ENCODE results near the gene CORO7. TPM values are rescaled to one million over a fixed set of nuclear protein-coding genes. Genes with fewer than 3 reads are reported as not detected.

CORO7 gene
- total and polyA plus RNA-seq, 5 donors: 9.0 to 18.1 (median 15.8) TPM

DNA sequence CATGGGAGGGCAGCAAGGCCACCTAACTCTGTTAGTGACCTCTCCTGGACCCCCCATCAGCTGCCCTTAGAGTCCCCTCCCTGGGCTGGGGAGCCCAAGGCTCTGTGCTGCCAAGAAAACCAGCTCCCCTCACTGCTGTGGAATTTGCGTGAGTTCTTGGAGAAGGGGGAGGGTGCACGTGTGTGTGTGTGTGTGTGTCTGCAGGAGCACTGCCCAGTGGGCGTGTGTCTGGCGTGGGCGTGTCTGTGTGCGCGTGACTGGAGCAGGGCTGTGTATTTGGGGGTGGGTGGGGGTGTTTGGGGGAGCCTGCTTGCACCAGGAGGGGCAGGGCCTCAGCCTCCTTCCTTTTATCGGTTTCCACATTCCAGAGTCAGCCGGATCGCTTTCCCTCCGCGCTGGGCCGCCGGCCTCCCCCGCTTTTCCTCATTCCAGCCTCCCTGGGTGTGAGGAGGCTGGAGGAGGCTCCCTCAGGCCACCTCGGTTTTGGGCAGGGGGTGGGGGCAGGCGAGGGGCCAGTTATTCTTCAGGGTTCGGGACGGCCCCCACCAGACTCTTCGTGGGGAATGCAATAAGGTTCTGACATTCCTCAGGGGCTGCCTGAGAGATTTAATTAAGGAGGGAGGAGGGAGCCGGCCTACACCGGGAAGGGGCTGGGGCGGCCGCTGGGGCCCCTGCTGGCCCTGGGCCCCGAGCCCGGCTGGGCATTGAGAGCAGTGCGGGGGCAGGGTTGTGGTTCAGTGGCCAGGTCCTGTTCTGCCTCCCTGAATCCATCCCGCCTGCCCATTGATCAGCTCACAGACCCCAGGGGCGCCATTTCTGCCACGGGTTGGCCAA, 42.3 kb downstream of the CORO7 start:
- WGBS: 32% methylated on average over 30 of the region's 30 CpGs
- ATAC-seq: peak; percentile 8 to 11
- Histone ChIP-seq H3K9me3 (ENCODE audit: control insufficient read depth, low read length) (no peaks in the 10 kb centered on the region), H3K27me3 (ENCODE audit: control insufficient read depth, insufficient read depth) (no peaks in the 10 kb centered on the region), H3K27ac (ENCODE audit: low read length) (peak overlapping the region; percentile 78), H3K4me3 (ENCODE audit: low read length) (peak overlapping the region; percentile 80), H3K4me1 (ENCODE audit: control insufficient read depth, insufficient read depth, low read length) (peaks cover 17% of the 10 kb centered on the region)
- DNase-seq: peak; percentile 83 to 95 (median 92)
- intact Hi-C loops (cut with DNase I): no loop called here

- ATAC-seq (no peak), DNase-seq (peak in 1 of 3 donors; percentile 77)
- H3K4me3 ChIP-seq (ENCODE audit: low read length): peak overlapping the region; percentile 80
- H3K27me3 ChIP-seq (ENCODE audit: control insufficient read depth, insufficient read depth): no peaks in the 10 kb centered on the region
- 30% methylated on average over 9 of the region's 9 CpGs for WGBS
- peak overlapping the region; percentile 78 for H3K27ac ChIP-seq (ENCODE audit: low read length)
- peaks cover 14% of the 10 kb centered on the region for H3K4me1 ChIP-seq (ENCODE audit: control insufficient read depth, insufficient read depth, low read length)
- intact Hi-C loops (cut with DNase I): no loop called here
- no peaks in the 10 kb centered on the region for H3K9me3 ChIP-seq (ENCODE audit: control insufficient read depth, low read length)
Measured at GRCh38 chr16:4373356-4373908, 43.0 kb downstream of the CORO7 start.

DNA sequence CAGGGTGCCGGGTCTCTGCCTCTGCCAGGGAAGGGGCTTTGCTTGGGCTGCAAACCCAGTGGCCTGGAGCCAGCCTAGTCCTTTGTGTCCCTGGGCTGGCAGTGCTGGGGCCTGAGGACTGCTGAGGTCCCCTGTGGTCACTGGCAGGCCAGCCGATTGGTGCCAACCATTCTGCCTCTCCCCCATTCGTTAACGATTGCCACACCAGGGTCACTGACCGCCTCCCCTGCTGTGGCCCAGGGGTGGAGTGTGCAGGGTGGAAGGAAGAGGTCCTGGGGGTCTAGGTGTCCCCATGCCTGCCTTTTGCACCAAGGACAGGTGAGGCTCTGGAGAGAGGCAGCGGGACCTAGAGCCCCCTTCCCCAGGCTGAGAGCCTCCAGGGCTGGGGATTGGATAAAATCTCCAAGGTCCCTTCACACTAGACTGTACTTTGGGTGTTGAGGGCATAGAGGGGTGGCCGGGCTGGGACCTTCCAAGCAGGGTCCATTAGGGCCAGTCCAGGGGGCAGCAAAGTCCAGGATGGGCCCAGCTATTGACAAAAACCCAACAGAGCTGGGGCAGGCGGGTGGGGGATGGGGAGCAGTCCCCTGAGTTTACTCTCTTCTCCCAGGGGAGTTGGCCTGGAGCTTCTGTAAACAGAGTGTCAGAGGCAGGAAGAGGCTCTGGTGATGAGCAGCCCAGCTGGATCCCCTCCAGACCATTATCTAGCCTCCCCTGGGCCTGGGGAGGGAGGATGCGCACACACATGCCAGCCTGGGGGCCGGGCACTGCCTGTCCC, 43.6 kb downstream of the CORO7 start:
- Histone ChIP-seq H3K9me3 (ENCODE audit: control insufficient read depth, low read length) (no peaks in the 10 kb centered on the region), H3K27ac (ENCODE audit: low read length) (peak overlapping the region; percentile 78), H3K4me1 (ENCODE audit: control insufficient read depth, insufficient read depth, low read length) (peaks cover 8% of the 10 kb centered on the region), H3K4me3 (ENCODE audit: low read length) (peak overlapping the region; percentile 80), H3K27me3 (ENCODE audit: control insufficient read depth, insufficient read depth) (no peaks in the 10 kb centered on the region)
- no peak for ATAC-seq
- intact Hi-C loops (cut with DNase I): no loop called here
- WGBS: 46% methylated on average over 10 of the region's 10 CpGs
- peak in 2 of 3 donors; percentile 80 to 86 for DNase-seq

GRCh38 chr16:4372001-4372577, 44.3 kb downstream of the CORO7 start:
- H3K27ac ChIP-seq (ENCODE audit: low read length): peak overlapping the region; percentile 23
- intact Hi-C loops (cut with DNase I): no loop called here
- no peaks in the 10 kb centered on the region for H3K9me3 ChIP-seq (ENCODE audit: control insufficient read depth, low read length)
- DNase-seq (peak in 1 of 3 donors; percentile 60), ATAC-seq (no peak)
- H3K4me3 ChIP-seq (ENCODE audit: low read length): peak overlapping the region; percentile 80
- peaks cover 5% of the 10 kb centered on the region for H3K4me1 ChIP-seq (ENCODE audit: control insufficient read depth, insufficient read depth, low read length)
- 4% methylated on average over 43 of the region's 43 CpGs for WGBS
- H3K27me3 ChIP-seq (ENCODE audit: control insufficient read depth, insufficient read depth): no peaks in the 10 kb centered on the region

- ATAC-seq (peak; percentile 74 to 76), DNase-seq (peak; percentile 87 to 94 (median 94))
- H3K27ac ChIP-seq (ENCODE audit: low read length): peak within 1 kb of the TSS; percentile 78
- no peaks in the 10 kb centered on the region for H3K9me3 ChIP-seq (ENCODE audit: control insufficient read depth, low read length)
- H3K4me3 ChIP-seq (ENCODE audit: low read length): peak within 1 kb of the TSS; percentile 80
- intact Hi-C loops (cut with DNase I): no loop called here
- WGBS: 4% methylated on average over 50 of the region's 50 CpGs
- no peaks in the 10 kb centered on the region for H3K27me3 ChIP-seq (ENCODE audit: control insufficient read depth, insufficient read depth)
- H3K4me1 ChIP-seq (ENCODE audit: control insufficient read depth, insufficient read depth, low read length): peaks cover 5% of the 10 kb centered on the region
Measured at GRCh38 chr16:4371357-4372000, 44.9 kb downstream of the CORO7 start, which contains the start of gene VASN. TSS of gene VASN (plus strand) at chr16:4371848. CDS start at chr16:4380878, 9,030 bp downstream.

DNA sequence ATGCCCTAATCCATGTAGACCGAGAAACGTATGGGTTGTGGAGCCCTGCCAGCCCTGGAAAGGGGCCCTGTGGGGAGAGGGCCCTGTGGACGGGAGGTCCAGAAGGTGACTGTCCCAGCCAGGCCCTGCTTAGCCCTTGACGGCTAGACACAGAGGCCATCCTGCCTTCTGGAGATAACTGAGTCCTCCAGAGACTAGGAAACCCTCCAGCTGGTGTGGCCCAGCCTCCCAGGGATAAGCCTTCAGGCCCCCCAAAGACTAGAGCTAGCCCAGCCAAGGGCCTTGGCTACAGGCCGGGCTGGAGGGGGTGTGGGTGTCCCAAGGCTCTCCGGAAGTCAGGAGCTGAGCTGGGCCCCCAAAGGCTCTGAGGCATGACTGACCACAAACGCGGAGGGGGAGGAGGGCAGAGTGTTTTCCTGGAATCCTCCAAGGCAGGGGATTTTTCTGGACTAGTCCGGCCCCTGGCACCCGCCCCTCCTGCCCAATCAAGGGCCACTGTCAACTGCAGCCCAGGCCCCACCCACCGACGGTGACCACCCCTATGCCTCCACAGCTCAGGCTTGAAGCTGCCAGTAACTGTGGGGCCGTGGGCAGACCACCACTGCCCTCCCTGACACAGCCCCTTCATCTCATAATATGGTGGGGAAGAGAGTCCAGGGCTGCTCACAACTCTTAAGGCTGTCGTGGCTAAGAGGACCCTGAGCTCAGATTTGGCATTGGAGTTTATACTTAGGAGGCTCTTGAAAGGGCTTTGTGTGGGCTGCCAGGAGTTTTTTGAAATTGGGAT, 45.6 kb downstream of the CORO7 start:
- 51% methylated on average over 14 of the region's 14 CpGs for WGBS

DNA sequence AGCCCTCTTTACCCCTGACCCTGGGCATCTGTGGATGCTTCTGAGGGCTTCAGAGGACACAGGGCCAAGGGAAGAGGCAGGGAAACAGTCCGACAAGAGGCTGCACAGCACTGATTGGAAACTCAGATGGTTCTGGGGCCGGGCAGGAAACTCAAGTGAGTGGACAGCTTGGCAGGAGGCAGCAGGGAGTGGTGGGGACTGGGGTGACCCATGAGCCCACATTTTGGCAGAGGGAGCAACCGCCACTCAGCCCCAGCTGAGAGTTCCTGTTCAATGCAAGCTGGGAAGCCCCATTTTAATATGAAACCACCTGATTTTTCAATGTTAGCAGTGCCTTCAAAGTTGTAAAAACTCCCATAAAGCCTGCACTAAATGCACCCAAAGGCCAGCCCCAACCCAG, 46.2 kb downstream of the CORO7 start:
- Histone ChIP-seq H3K4me1 (ENCODE audit: control insufficient read depth, insufficient read depth, low read length) (peaks cover 4% of the 10 kb centered on the region), H3K27ac (ENCODE audit: low read length) (peak overlapping the region; percentile 16), H3K4me3 (ENCODE audit: low read length) (no peak overlapping the region), H3K27me3 (ENCODE audit: control insufficient read depth, insufficient read depth) (no peaks in the 10 kb centered on the region), H3K9me3 (ENCODE audit: control insufficient read depth, low read length) (no peaks in the 10 kb centered on the region)
- WGBS: 62% methylated on average over 3 of the region's 3 CpGs
- no peak for ATAC-seq
- intact Hi-C loops (cut with DNase I): no loop called here
- peak in 2 of 3 donors; percentile 68 to 72 for DNase-seq

More for the DNA sequence above, 45.6 kb downstream of the CORO7 start:
- peak; percentile 91 to 94 (median 94) for DNase-seq
- peak overlapping the region; percentile 33 for H3K27ac ChIP-seq (ENCODE audit: low read length)
- H3K4me1 ChIP-seq (ENCODE audit: control insufficient read depth, insufficient read depth, low read length): peaks cover 4% of the 10 kb centered on the region
- H3K27me3 ChIP-seq (ENCODE audit: control insufficient read depth, insufficient read depth): no peaks in the 10 kb centered on the region
- intact Hi-C loops (cut with DNase I): no loop called here
- no peak overlapping the region for H3K4me3 ChIP-seq (ENCODE audit: low read length)
- H3K9me3 ChIP-seq (ENCODE audit: control insufficient read depth, low read length): no peaks in the 10 kb centered on the region
- ATAC-seq: peak; percentile 51 to 65

DNA sequence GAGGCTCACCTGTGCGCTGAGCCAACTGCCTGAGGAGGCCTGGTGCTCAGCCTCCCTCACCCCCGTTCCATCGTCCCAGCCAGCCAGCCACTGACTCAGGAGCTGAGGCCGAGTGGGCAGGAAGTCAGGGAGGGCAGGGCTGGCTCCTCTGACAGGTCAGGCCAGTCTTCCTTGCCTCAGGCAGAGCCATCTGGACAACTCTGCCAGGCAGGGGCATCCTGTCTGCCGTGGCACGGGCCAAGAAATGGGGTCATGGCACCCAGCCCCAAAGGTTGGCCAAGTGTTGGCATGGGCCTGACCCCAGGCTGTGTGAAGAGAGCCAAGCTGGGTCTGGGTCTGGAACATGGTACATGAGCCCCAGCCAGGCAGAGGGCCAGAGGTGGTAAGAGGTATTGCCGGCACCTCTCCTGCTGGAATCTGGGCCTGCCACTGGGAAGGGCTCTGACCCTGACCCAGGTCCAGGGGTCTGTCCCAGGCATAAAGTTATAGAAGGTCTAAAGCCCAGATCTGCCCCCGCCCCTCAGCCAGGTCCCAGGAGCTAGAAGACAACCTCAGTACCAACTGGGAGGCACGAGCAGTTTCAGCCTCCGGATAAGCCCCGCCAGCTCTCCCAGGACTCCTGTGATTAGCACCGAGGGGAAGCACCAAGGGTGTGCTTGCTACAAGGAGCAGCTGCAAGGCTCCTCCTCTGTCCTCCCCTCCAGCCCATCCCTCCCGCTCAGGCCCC, 47.2 kb downstream of the CORO7 start:
- no peak overlapping the region for H3K4me3 ChIP-seq (ENCODE audit: low read length)
- intact Hi-C loops (cut with DNase I): no loop called here
- 80% methylated on average over 13 of the region's 13 CpGs for WGBS
- H3K4me1 ChIP-seq (ENCODE audit: control insufficient read depth, insufficient read depth, low read length): peaks cover 2% of the 10 kb centered on the region
- DNase-seq (peak in 2 of 3 donors; percentile 43 to 67), ATAC-seq (no peak)
- no peak overlapping the region for H3K27ac ChIP-seq (ENCODE audit: low read length)
- H3K27me3 ChIP-seq (ENCODE audit: control insufficient read depth, insufficient read depth): no peaks in the 10 kb centered on the region
- H3K9me3 ChIP-seq (ENCODE audit: control insufficient read depth, low read length): no peaks in the 10 kb centered on the region

- DNase-seq (no peak), ATAC-seq (no peak)
- Histone ChIP-seq H3K9me3 (ENCODE audit: control insufficient read depth, low read length) (no peaks in the 10 kb centered on the region), H3K4me1 (ENCODE audit: control insufficient read depth, insufficient read depth, low read length) (no peaks in the 10 kb centered on the region), H3K27me3 (ENCODE audit: control insufficient read depth, insufficient read depth) (no peaks in the 10 kb centered on the region), H3K4me3 (ENCODE audit: low read length) (no peak overlapping the region), H3K27ac (ENCODE audit: low read length) (no peak overlapping the region)
- intact Hi-C loops (cut with DNase I): no loop called here
- 98% methylated on average over 5 of the region's 5 CpGs for WGBS
Measured at GRCh38 chr16:4367393-4367856, 49.0 kb downstream of the CORO7 start.
